Fibroblast of pulmonary artery (primary cell): ENCODE results near the gene SDCCAG8.

Experiments used
- DNase-seq: peaks from one replicate; pipeline ENCODE4 v3.0.0-alpha.2; 2010; ENCODE audit warnings: low read depth
- H3K4me3 ChIP-seq: replicated peaks from 2 replicates; pipeline ENCODE4 v1.5.1; 2011; ENCODE audit warnings: low read depth, mild to moderate bottlenecking, control low read depth, low read length, moderate library complexity
- CTCF ChIP-seq: IDR thresholded peaks from 2 replicates; pipeline ENCODE4 v1.5.1; 2011; ENCODE audit warnings: mild to moderate bottlenecking, control low read depth, low read length, inconsistent platforms; ENCODE audit errors: missing control alignments

Gene SDCCAG8

GRCh38 chr1:243227622-243228021 lies 28.2 kb upstream of the SDCCAG8 start:
- no peak for TF ChIP-seq CTCF
- H3K4me3 ChIP-seq = no peak overlapping the region

GRCh38 chr1:243229526-243229925 lies 26.3 kb upstream of the SDCCAG8 start:
- DNase-seq = no peak
- no peak overlapping the region for H3K4me3 ChIP-seq
- TF ChIP-seq CTCF = no peak

More at GRCh38 chr1:243227622-243228021, 28.2 kb upstream of the SDCCAG8 start:
- no peak for DNase-seq

GRCh38 chr1:243230914-243231313 lies 24.9 kb upstream of the SDCCAG8 start:
- DNase-seq = peak; percentile 35
- no peak for TF ChIP-seq CTCF
- no peak overlapping the region for H3K4me3 ChIP-seq

- H3K4me3 ChIP-seq = no peak overlapping the region
- TF ChIP-seq CTCF = no peak
- peak; percentile 64 for DNase-seq
Observed at GRCh38 chr1:243233908-243234307, 21.9 kb upstream of the SDCCAG8 start.

GRCh38 chr1:243234978-243235647 lies 20.7 kb upstream of the SDCCAG8 start:
- TF ChIP-seq CTCF = no peak
- peak; percentile 51 for DNase-seq
- no peak overlapping the region for H3K4me3 ChIP-seq

GRCh38 chr1:243236604-243237252 lies 19.1 kb upstream of the SDCCAG8 start:
- DNase-seq = no peak
- H3K4me3 ChIP-seq = no peak overlapping the region
- no peak for TF ChIP-seq CTCF

GRCh38 chr1:243244432-243244841 lies 11.4 kb upstream of the SDCCAG8 start:
- DNase-seq = no peak
- TF ChIP-seq CTCF = no peak
- no peak overlapping the region for H3K4me3 ChIP-seq
